SK-N-SH (cell line): Measurements from ENCODE around the gene AFF1. TPM values are rescaled to one million over a fixed set of nuclear protein-coding genes. Genes with fewer than 3 reads are reported as not detected.
"Not testable (repeated sequence)": the region's sequence is repeated elsewhere in the genome, so short reads cannot be mapped to it uniquely, and the experiment has no call there.

Source experiments
- CTCF ChIA-PET: fragments of 300-600, 350-600 bp; formaldehyde crosslinking; extraction: SDS; loops from one replicate; lab custom pipeline; 2021; lab: Yijun Ruan, JAX
- POLR2A ChIA-PET: fragments of 350-600 bp; sonication (Branson Sonifier 250); formaldehyde crosslinking; extraction: SDS; loops from one replicate; lab custom pipeline; 2020; ENCODE audit warnings: antibody characterized with exemption, inconsistent platforms; lab: Yijun Ruan, JAX
- DNase-seq: peaks from one replicate; pipeline ENCODE4 v3.0.0; 2012
- H2AFZ ChIP-seq: fragments of 200-600 bp; sonication (generic); 2 replicates; pipeline ENCODE4 v1.8.1; 2016; ENCODE audit warnings: antibody characterized with exemption, mild to moderate bottlenecking, low read depth
- H3F3A ChIP-seq: fragments of 200-600 bp; sonication (generic); replicated peaks from 2 replicates; pipeline ENCODE3; 2016; ENCODE audit warnings: antibody characterized with exemption, mild to moderate bottlenecking; ENCODE audit not compliant: insufficient read depth
- H3K27ac ChIP-seq, 2 experiments: fragments of 200-500 bp in 1 of 2; fragments of 200-600 bp in 1 of 2; sonication (Bioruptor generic) in 1 of 2; sonication (generic), shearing (Covaris generic) in 1 of 2; 2 replicates each; pipeline versions ENCODE4 v1.5.1 to v1.6.1; 2014 to 2016; ENCODE audit warnings: low read depth in 2 of 2, inconsistent platforms in 1 of 2, low read length in 1 of 2, mild to moderate bottlenecking in 1 of 2, mixed read lengths in 1 of 2
- H3K27me3 ChIP-seq: fragments of 200-600 bp; sonication (generic), shearing (Covaris generic); 2 replicates; pipeline ENCODE4 v1.6.1; 2016; ENCODE audit warnings: mixed run types; ENCODE audit not compliant: insufficient read depth
- H3K36me3 ChIP-seq, 2 experiments: fragments of 200-500 bp in 1 of 2; fragments of 200-600 bp in 1 of 2; sonication (Bioruptor generic) in 1 of 2; sonication (generic) in 1 of 2; replicated peaks in 1 of 2; 2 replicates each; pipeline versions ENCODE3 to v1.5.1; 2014 to 2016; ENCODE audit warnings: low read length in 1 of 2, mild to moderate bottlenecking in 1 of 2; ENCODE audit not compliant: insufficient read depth in 2 of 2, control insufficient read depth in 1 of 2
- H3K4me1 ChIP-seq, 2 experiments: fragments of 200-500 bp in 1 of 2; fragments of 200-600 bp in 1 of 2; sonication (Bioruptor generic) in 1 of 2; sonication (generic), shearing (Covaris generic) in 1 of 2; 2 replicates each; pipeline versions ENCODE4 v1.5.1 to v1.6.1; 2014 to 2016; ENCODE audit warnings: low read depth in 1 of 2, low read length in 1 of 2, mixed run types in 1 of 2; ENCODE audit not compliant: insufficient read depth in 2 of 2, control insufficient read depth in 1 of 2
- H3K4me2 ChIP-seq: fragments of 200-600 bp; sonication (generic), shearing (Covaris generic); 2 replicates; pipeline ENCODE4 v1.6.1; 2017; ENCODE audit warnings: mixed run types
- H3K4me3 ChIP-seq, 2 experiments: fragments of 200-500 bp in 1 of 2; fragments of 200-600 bp in 1 of 2; sonication (Bioruptor generic) in 1 of 2; sonication (generic), shearing (Covaris generic) in 1 of 2; 2 replicates each; pipeline versions ENCODE4 v1.5.1 to v1.8.1; 2014 to 2016; ENCODE audit warnings: low read depth in 2 of 2, inconsistent platforms in 1 of 2, low read length in 1 of 2, mild to moderate bottlenecking in 1 of 2, mixed read lengths in 1 of 2, moderate library complexity in 1 of 2
- H3K79me2 ChIP-seq: fragments of 200-600 bp; sonication (generic); 2 replicates; pipeline ENCODE4 v1.8.1; 2017; ENCODE audit warnings: mild to moderate bottlenecking; ENCODE audit not compliant: insufficient read depth
- H3K9ac ChIP-seq: fragments of 200-600 bp; sonication (generic); 2 replicates; pipeline ENCODE4 v1.6.1; 2017; ENCODE audit warnings: mixed run types
- H3K9me2 ChIP-seq: fragments of 200-600 bp; sonication (generic); 2 replicates; pipeline ENCODE4 v1.6.1; 2017; ENCODE audit warnings: mixed run types
- H3K9me3 ChIP-seq: fragments of 200-600 bp; sonication (generic); 2 replicates; pipeline ENCODE4 v1.6.1; 2017; ENCODE audit warnings: mixed run types, mild to moderate bottlenecking, moderate library complexity
- H4K20me1 ChIP-seq: fragments of 200-600 bp; sonication (generic); 2 replicates; pipeline ENCODE4 v1.6.1; 2017; ENCODE audit warnings: mild to moderate bottlenecking, mixed run types; ENCODE audit not compliant: insufficient read depth
- CHD2 ChIP-seq: fragments of 150-350 bp; IDR thresholded peaks from 2 replicates; pipeline ENCODE4 v1.6.1; 2018; ENCODE audit warnings: low read length; ENCODE audit not compliant: partially characterized antibody
- FOSL2 ChIP-seq: IDR thresholded peaks from 2 replicates; pipeline ENCODE4 v1.4.0; 2012; ENCODE audit warnings: low read depth, mild to moderate bottlenecking, moderate library complexity, borderline replicate concordance
- FOXJ3 ChIP-seq: sonication (generic); formaldehyde crosslinking; IDR thresholded peaks from 2 replicates; pipeline ENCODE4 v1.5.1; 2020; ENCODE audit warnings: mild to moderate bottlenecking, missing genetic modification reagents
- GABPA ChIP-seq: IDR thresholded peaks from 2 replicates; pipeline ENCODE4 v1.4.0; 2012; ENCODE audit warnings: low read depth, mild to moderate bottlenecking
- NFIC ChIP-seq: IDR thresholded peaks from 2 replicates; pipeline ENCODE4 v1.4.0; 2012; ENCODE audit warnings: borderline replicate concordance
- NRF1 ChIP-seq: IDR thresholded peaks from 2 replicates; pipeline ENCODE4 v1.6.1; 2012; ENCODE audit warnings: low read depth, mild to moderate bottlenecking, low read length
- RCOR1 ChIP-seq: fragments of 150-350 bp; IDR thresholded peaks from 2 replicates; pipeline ENCODE4 v1.6.1; 2017; ENCODE audit warnings: antibody characterized with exemption, low read length
- RFX5 ChIP-seq: IDR thresholded peaks from 2 replicates; pipeline ENCODE4 v1.6.1; 2012; ENCODE audit warnings: mild to moderate bottlenecking, improper control_type of control experiment, low read length
- SIN3A ChIP-seq: IDR thresholded peaks from 2 replicates; pipeline ENCODE4 v1.6.1; 2012; ENCODE audit warnings: low read depth, mild to moderate bottlenecking, low read length, moderate library complexity, borderline replicate concordance
- SMC3 ChIP-seq: IDR thresholded peaks from 2 replicates; pipeline ENCODE4 v1.6.1; 2012; ENCODE audit warnings: low read depth, low read length, improper control_type of control experiment
- TAF1 ChIP-seq: IDR thresholded peaks from 2 replicates; pipeline ENCODE4 v1.6.1; 2012; ENCODE audit warnings: low read depth, mild to moderate bottlenecking, low read length, moderate library complexity, borderline replicate concordance
- TEAD4 ChIP-seq: IDR thresholded peaks from 2 replicates; pipeline ENCODE4 v1.4.0; 2012; ENCODE audit warnings: mild to moderate bottlenecking, borderline replicate concordance; ENCODE audit not compliant: insufficient read depth
- WGBS: methylation state at CpG from one replicate; pipeline ENCODE4 v1.1.6; 2017; ENCODE audit warnings: low lambda C conversion rate; 5-methylcytosine and 5-hydroxymethylcytosine counted together
- polyA plus RNA-seq, 3 experiments: library from polyadenylated mRNA; depleted of rRNA; stranded (reverse); fragments of >200 nt; gene quantifications; 2 replicates each; pipeline ENCODE4 v1.2.3, GENCODE V29; 2012
- TF ChIP-seq, protein P1 (sequence below): fragments of 150-350 bp; IDR thresholded peaks from 2 replicates; pipeline ENCODE4 v1.6.1; 2016; ENCODE audit warnings: mild to moderate bottlenecking, low read depth, low read length
- TF ChIP-seq, protein P2 (sequence below): IDR thresholded peaks from 2 replicates; pipeline ENCODE4 v1.6.1; 2012; ENCODE audit warnings: mild to moderate bottlenecking, low read depth, low read length, moderate library complexity

Gene AFF1
- polyA plus RNA-seq, 1 of the 3 experiments (the other 2 are of a cell fraction), result 2.7 TPM

DNA sequence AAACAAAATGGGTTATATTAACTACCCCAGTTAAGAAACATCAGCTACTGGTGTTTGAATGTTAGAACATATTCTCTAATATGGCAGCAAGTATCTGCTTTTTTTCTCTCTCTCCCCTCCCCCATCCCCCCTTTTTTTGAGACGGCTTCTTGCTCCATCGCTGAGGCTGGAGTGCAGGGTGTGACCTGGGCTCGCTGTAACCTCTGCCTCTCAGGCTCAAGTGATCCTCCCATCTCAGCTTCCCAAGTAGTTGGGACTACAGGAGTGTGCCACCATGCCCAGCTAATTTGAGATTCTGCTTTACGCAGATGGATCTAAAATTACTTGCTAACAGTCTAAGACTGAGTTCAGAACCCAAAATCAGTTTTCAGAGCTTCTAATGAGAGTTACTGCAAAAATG lies 101.9 kb downstream of the AFF1 start:
- no peak overlapping the region for H3K4me3 ChIP-seq
- H2AFZ ChIP-seq, result no peak overlapping the region
- H3K79me2 ChIP-seq, result peaks cover 87% of the 10 kb centered on the region
- no peak for DNase-seq
- CTCF ChIA-PET, result interaction anchor here (1.2 to 1.5 kb wide), 4 partner anchors 27 to 541 kb away, joined by 3 to 7 read pairs (median 4); no protein-coding TSS in a partner anchor
- no peak overlapping the region for H3K4me2 ChIP-seq
- H4K20me1 ChIP-seq, result no peaks in the 10 kb centered on the region
- H3F3A ChIP-seq, result peaks cover 12% of the 10 kb centered on the region
- no peaks in the 10 kb centered on the region for H3K36me3 ChIP-seq
- POLR2A ChIA-PET, result no interaction called here
- no peaks in the 10 kb centered on the region for H3K27me3 ChIP-seq
- WGBS, result 89% methylated on average over 4 of the region's 4 CpGs
- TF ChIP-seq TEAD4 (no peak), GABPA (no peak), FOSL2 (no peak), TAF1 (no peak), RFX5 (no peak), RCOR1 (no peak), CHD2 (no peak), NFIC (no peak), NRF1 (no peak)
- no peaks in the 10 kb centered on the region for H3K9me3 ChIP-seq
- no peak overlapping the region for H3K27ac ChIP-seq
- H3K9me2 ChIP-seq, result no peaks in the 10 kb centered on the region
- peaks cover 38 to 41% of the 10 kb centered on the region in 2 experiments; a peak in 3 of 4 replicates for H3K4me1 ChIP-seq
- H3K9ac ChIP-seq, result no peak overlapping the region

DNA sequence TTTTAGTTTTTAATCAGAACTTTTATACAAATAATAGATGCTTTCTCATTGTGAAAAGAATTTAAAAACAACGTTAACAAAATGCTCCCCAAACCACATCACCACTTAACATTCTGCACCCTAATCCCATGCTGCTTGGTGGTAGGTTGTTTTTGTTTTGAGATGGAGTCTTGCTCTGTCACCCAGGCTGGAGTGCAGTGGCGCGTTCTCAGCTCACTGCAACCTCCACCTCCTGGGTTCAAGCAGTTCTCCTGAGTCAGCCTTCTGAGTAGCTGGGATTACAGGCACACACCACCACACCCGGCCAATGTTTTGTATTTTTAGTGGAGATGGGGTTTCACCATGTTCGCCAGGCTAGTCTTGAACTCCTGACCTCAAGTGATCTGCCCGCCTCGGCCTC lies 102.4 kb downstream of the AFF1 start:
- H3K9ac ChIP-seq, H3K27me3 ChIP-seq, H4K20me1 ChIP-seq, POLR2A ChIA-PET, H2AFZ ChIP-seq, H3K9me3 ChIP-seq, DNase-seq, H3K4me3 ChIP-seq, H3K4me2 ChIP-seq, H3K36me3 ChIP-seq, H3K9me2 ChIP-seq: not testable (repeated sequence)
- peaks cover 12% of the 10 kb centered on the region for H3F3A ChIP-seq
- CTCF ChIA-PET, result interaction anchor here (1.5 kb wide), 1 partner anchor 57 kb away, joined by 7 read pairs; no protein-coding TSS in a partner anchor
- WGBS, result 87% methylated on average over 6 of the region's 7 CpGs
- H3K27ac ChIP-seq, result peak overlapping the region in 1 of 2 experiments; percentile 86; a peak in 1 of 4 replicates
- peaks cover 33 to 38% of the 10 kb centered on the region in 2 experiments; a peak in 3 of 4 replicates for H3K4me1 ChIP-seq
- peaks cover 87% of the 10 kb centered on the region for H3K79me2 ChIP-seq

DNA sequence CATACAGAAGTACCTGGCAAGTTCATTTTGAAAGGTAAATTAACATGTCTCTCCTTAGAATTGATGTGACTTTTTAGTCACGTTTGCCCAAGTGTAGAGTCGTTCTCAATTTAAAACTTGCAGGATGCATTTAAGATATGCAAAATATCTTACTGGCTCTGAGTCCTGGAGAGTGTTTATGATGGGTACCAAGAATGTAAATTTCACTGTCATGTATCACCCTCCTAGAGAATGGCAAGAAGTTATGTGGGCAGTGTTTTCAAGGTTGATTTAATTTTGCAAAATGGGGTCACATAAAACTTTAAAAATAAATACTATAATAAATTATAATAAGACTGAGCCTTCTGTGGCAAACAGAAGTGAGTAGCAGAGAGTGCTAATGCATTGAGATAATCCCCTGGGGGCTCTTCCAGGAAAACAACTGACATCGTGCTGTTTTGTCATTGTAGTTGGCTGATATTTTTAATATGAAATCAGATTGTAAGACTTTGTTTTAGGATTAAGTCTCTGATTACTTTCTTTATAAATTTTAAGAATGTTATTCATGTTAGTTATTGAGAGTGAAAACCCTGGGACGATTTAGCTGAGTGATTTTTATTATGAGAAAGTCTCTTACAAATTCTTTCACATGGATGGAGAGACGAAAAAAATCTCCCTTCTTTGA lies 103.0 kb downstream of the AFF1 start:
- Histone ChIP-seq H3K4me3 (no peak overlapping the region), H3K79me2 (peaks cover 85% of the 10 kb centered on the region), H3K9ac (peak overlapping the region; percentile 46; the same call in 1 of the 2 replicates), H2AFZ (no peak overlapping the region), H4K20me1 (no peaks in the 10 kb centered on the region), H3K4me2 (peak overlapping the region; percentile 53; the same call in 1 of the 2 replicates), H3K9me2 (no peaks in the 10 kb centered on the region), H3K27ac (peak overlapping the region; percentile 75 to 86), H3K4me1 (peaks cover 27 to 32% of the 10 kb centered on the region in 2 experiments; a peak in 3 of 4 replicates), H3K9me3 (no peaks in the 10 kb centered on the region), H3K36me3 (no peaks in the 10 kb centered on the region), H3F3A (peaks cover 12% of the 10 kb centered on the region), H3K27me3 (no peaks in the 10 kb centered on the region)
- 62% methylated on average over 5 of the region's 5 CpGs for WGBS
- ChIA-PET POLR2A (no interaction called here), CTCF (interaction anchor here (1.5 kb wide), 1 partner anchor 56 kb away, joined by 7 read pairs; no protein-coding TSS in a partner anchor)
- DNase-seq, result no peak
- TF ChIP-seq, protein P1, sequence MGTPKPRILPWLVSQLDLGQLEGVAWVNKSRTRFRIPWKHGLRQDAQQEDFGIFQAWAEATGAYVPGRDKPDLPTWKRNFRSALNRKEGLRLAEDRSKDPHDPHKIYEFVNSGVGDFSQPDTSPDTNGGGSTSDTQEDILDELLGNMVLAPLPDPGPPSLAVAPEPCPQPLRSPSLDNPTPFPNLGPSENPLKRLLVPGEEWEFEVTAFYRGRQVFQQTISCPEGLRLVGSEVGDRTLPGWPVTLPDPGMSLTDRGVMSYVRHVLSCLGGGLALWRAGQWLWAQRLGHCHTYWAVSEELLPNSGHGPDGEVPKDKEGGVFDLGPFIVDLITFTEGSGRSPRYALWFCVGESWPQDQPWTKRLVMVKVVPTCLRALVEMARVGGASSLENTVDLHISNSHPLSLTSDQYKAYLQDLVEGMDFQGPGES, result no peak
- TF ChIP-seq RFX5, result no peak
- TF ChIP-seq TEAD4, result no peak
- TF ChIP-seq FOXJ3 (CRISPR knock-in tag), result no peak
- TF ChIP-seq SIN3A, result no peak
- TF ChIP-seq, protein P2, sequence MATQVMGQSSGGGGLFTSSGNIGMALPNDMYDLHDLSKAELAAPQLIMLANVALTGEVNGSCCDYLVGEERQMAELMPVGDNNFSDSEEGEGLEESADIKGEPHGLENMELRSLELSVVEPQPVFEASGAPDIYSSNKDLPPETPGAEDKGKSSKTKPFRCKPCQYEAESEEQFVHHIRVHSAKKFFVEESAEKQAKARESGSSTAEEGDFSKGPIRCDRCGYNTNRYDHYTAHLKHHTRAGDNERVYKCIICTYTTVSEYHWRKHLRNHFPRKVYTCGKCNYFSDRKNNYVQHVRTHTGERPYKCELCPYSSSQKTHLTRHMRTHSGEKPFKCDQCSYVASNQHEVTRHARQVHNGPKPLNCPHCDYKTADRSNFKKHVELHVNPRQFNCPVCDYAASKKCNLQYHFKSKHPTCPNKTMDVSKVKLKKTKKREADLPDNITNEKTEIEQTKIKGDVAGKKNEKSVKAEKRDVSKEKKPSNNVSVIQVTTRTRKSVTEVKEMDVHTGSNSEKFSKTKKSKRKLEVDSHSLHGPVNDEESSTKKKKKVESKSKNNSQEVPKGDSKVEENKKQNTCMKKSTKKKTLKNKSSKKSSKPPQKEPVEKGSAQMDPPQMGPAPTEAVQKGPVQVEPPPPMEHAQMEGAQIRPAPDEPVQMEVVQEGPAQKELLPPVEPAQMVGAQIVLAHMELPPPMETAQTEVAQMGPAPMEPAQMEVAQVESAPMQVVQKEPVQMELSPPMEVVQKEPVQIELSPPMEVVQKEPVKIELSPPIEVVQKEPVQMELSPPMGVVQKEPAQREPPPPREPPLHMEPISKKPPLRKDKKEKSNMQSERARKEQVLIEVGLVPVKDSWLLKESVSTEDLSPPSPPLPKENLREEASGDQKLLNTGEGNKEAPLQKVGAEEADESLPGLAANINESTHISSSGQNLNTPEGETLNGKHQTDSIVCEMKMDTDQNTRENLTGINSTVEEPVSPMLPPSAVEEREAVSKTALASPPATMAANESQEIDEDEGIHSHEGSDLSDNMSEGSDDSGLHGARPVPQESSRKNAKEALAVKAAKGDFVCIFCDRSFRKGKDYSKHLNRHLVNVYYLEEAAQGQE, result no peak
- TF ChIP-seq SMC3, result no peak
